WI38 (cell line): ENCODE results near the gene OLFM4.

Experiments
- H3K4me3 ChIP-seq: 2 replicates; pipeline ENCODE4 v1.5.1; 2011; ENCODE audit warnings: low read depth, mild to moderate bottlenecking, control low read depth, low read length
- CTCF ChIP-seq: IDR thresholded peaks from 2 replicates; pipeline ENCODE4 v1.5.1; 2012; ENCODE audit warnings: low read depth, mild to moderate bottlenecking, control low read depth, low read length

Gene OLFM4

GRCh38 chr13:53014495-53015443 is 13.8 kb upstream of the OLFM4 start:
- no peak overlapping the region for H3K4me3 ChIP-seq
- no peak for TF ChIP-seq CTCF

DNA sequence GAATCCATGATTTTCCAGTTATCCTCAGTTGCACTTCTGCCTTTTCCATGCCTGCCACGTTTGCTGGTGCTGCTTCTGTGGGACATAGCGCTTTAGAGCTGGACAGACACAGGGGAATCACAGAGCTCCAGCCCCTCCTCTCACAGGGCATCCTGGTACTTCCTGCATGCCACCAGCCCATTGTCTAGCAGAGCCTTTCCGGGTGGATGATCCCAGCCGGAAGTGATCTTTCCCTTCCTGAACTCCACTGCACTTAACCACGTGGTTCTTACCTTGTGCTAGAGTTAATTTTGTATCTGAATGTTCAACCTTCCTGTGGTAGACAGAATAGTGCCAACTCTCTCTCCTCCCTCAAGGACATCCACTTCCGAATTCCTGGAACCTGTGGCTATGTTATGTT is 12.6 kb upstream of the OLFM4 start:
- no peak for TF ChIP-seq CTCF
- no peak overlapping the region for H3K4me3 ChIP-seq

DNA sequence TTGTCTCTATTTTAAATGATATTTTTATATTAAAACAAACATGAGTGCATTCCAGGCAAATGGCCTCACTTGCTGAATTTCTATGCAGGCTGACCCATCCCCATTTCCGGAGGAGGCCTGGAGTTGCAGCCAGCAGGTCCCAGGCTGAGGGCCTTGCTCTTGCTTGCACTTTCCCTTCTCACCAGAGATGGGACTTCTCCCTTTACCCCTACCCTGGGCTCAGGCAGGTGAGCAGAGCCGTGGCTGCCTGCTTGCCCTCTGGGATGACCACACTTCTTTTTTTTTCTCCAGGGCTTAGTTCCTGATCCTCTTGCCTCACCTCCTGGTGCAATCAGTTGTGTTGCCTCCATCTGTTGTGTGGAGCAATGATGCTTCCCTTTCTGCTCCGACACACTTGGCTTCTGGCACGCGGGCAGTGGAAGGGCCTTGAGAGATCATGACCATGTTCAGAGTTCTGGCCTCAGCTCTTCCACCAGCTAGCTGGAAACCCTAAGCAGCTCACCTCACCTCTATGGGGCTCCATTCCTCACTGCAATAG is 11.1 kb upstream of the OLFM4 start:
- no peak for TF ChIP-seq CTCF
- H3K4me3 ChIP-seq = no peak overlapping the region

DNA sequence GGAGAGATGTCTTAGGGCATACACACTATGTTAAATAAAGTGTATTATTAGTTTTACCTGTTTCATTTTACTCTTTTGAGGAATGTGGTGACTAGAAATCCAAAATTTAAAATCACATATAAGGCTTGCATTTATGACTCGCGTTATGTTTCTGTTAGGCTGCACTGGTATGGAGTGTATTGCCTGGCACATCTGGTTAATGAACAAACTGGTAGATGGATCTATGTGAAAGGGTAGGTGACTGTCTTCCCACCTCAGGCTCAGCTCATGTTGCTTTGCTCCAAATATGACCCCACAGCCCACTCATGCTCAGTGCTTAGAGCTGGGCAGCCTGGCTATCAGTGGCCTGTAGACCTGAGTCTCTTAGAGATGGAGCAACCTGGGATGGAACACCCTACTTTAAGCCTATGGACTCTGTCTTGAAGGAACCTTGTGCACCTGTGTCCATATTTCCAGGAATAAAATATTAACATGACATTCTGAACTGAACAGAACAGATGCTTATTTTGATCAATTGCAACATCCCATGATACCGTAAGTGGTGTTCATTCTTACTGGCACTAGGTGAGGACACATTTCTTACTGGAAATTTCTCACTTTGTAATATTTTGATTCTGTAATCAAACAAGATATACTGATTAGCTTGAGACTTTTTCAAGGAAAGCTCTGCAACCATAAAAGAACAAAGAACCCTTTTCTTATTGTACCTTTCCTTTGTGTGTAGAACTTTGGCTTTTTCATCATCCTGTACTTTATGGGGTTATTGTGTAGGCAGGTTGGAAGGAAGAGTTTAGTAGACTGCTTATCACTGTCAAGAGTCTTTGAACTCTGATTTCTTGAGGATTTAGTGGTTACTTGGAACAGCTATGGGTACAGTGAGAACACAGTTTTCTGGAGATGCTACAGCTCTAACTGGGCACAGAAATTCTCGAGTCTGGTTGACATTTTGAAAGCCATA is 9.6 kb upstream of the OLFM4 start:
- H3K4me3 ChIP-seq = no peak overlapping the region
- no peak for TF ChIP-seq CTCF

GRCh38 chr13:53020764-53021335 is 7.8 kb upstream of the OLFM4 start:
- H3K4me3 ChIP-seq = no peak overlapping the region
- no peak for TF ChIP-seq CTCF

GRCh38 chr13:53023246-53023645 is 5.4 kb upstream of the OLFM4 start:
- H3K4me3 ChIP-seq = no peak overlapping the region
- no peak for TF ChIP-seq CTCF
